Parathyroid adenoma (tissue), 2 donors: ENCODE results near the gene ANKRD10.
"Not testable (repeated sequence)": the region's sequence is repeated elsewhere in the genome, so short reads cannot be mapped to it uniquely, and the experiment has no call there.

Experiments used
- H2AFZ ChIP-seq: fragments of 300-600 bp; sonication (generic); one replicate; pipeline ENCODE4 v1.7.0; 2017; ENCODE audit warnings: antibody characterized with exemption, mild to moderate bottlenecking
- H3K27ac ChIP-seq: fragments of 300-600 bp; sonication (generic); one replicate; pipeline ENCODE4 v1.7.0; 2017
- H3K27me3 ChIP-seq: fragments of 300-600 bp; sonication (generic); one replicate; pipeline ENCODE4 v1.7.0; 2017; ENCODE audit warnings: low read length; ENCODE audit not compliant: control insufficient read depth, insufficient read depth
- H3K36me3 ChIP-seq: fragments of 300-600 bp; sonication (generic); one replicate; pipeline ENCODE4 v1.7.0; 2017; ENCODE audit warnings: low read length; ENCODE audit not compliant: control insufficient read depth, insufficient read depth
- H3K4me1 ChIP-seq: fragments of 300-600 bp; sonication (generic); one replicate; pipeline ENCODE4 v1.7.0; 2017; ENCODE audit warnings: control low read depth
- H3K4me2 ChIP-seq: fragments of 300-600 bp; sonication (generic); one replicate; pipeline ENCODE4 v1.7.0; 2017; ENCODE audit warnings: low read length
- H3K4me3 ChIP-seq: fragments of 300-600 bp; sonication (generic); one replicate; pipeline ENCODE4 v1.7.0; 2017; ENCODE audit warnings: low read depth, low read length
- H3K79me2 ChIP-seq: fragments of 300-600 bp; sonication (generic); one replicate; pipeline ENCODE4 v1.7.0; 2017; ENCODE audit warnings: control low read depth
- H3K9ac ChIP-seq: fragments of 300-600 bp; sonication (generic); one replicate; pipeline ENCODE4 v1.7.0; 2017; ENCODE audit warnings: mild to moderate bottlenecking
- H3K9me3 ChIP-seq: fragments of 300-600 bp; sonication (generic); one replicate; pipeline ENCODE4 v1.7.0; 2017; ENCODE audit warnings: low read length; ENCODE audit not compliant: control insufficient read depth
- CTCF ChIP-seq: fragments of 300-600 bp; sonication (generic); IDR thresholded peaks from one replicate; pipeline ENCODE4 v1.7.0; 2017; ENCODE audit warnings: antibody characterized with exemption, mild to moderate bottlenecking
- donor health status: primary hyperparathyroidism.

Gene ANKRD10

GRCh38 chr13:110838867-110839538 is 75.9 kb downstream of the ANKRD10 start:
- H3K4me1 ChIP-seq, result no peaks in the 10 kb centered on the region
- TF ChIP-seq CTCF, result no peak

GRCh38 chr13:110838116-110838515 is 76.8 kb downstream of the ANKRD10 start:
- Histone ChIP-seq H3K27me3 (no peaks in the 10 kb centered on the region), H3K9ac (no peak overlapping the region), H3K27ac (no peak overlapping the region), H3K4me3 (no peak overlapping the region), H3K79me2 (no peaks in the 10 kb centered on the region), H3K9me3 (no peaks in the 10 kb centered on the region), H3K4me1 (no peaks in the 10 kb centered on the region), H3K4me2 (no peak overlapping the region), H2AFZ (no peak overlapping the region), H3K36me3 (no peaks in the 10 kb centered on the region)
- no peak for TF ChIP-seq CTCF

More at GRCh38 chr13:110838867-110839538, 75.9 kb downstream of the ANKRD10 start:
- H3K9me3 ChIP-seq, result no peaks in the 10 kb centered on the region
- no peaks in the 10 kb centered on the region for H3K36me3 ChIP-seq
- H3K27ac ChIP-seq, result no peak overlapping the region
- H3K27me3 ChIP-seq, result no peaks in the 10 kb centered on the region
- no peak overlapping the region for H3K9ac ChIP-seq
- H3K4me3 ChIP-seq, result no peak overlapping the region
- no peak overlapping the region for H3K4me2 ChIP-seq
- H3K79me2 ChIP-seq, result no peaks in the 10 kb centered on the region
- H2AFZ ChIP-seq, result no peak overlapping the region

GRCh38 chr13:110837397-110838061 is 77.3 kb downstream of the ANKRD10 start:
- H3K27ac ChIP-seq, H3K79me2 ChIP-seq, H3K27me3 ChIP-seq, H2AFZ ChIP-seq, H3K36me3 ChIP-seq, H3K4me1 ChIP-seq, H3K4me3 ChIP-seq, H3K9ac ChIP-seq, H3K9me3 ChIP-seq, H3K4me2 ChIP-seq: not testable (repeated sequence)

- no peak for TF ChIP-seq CTCF
- no peaks in the 10 kb centered on the region for H3K79me2 ChIP-seq
- H3K27me3 ChIP-seq, result no peaks in the 10 kb centered on the region
- H2AFZ ChIP-seq, result no peak overlapping the region
- H3K4me1 ChIP-seq, result no peaks in the 10 kb centered on the region
- no peak overlapping the region for H3K9ac ChIP-seq
- no peak overlapping the region for H3K4me3 ChIP-seq
- H3K27ac ChIP-seq, result no peak overlapping the region
- no peaks in the 10 kb centered on the region for H3K9me3 ChIP-seq
- H3K4me2 ChIP-seq, result no peak overlapping the region
- no peaks in the 10 kb centered on the region for H3K36me3 ChIP-seq
Observed at GRCh38 chr13:110836605-110836903, 78.3 kb downstream of the ANKRD10 start.

GRCh38 chr13:110835721-110836604 is 78.9 kb downstream of the ANKRD10 start:
- Histone ChIP-seq H3K4me3 (no peak overlapping the region), H2AFZ (no peak overlapping the region), H3K4me1 (no peaks in the 10 kb centered on the region), H3K27ac (no peak overlapping the region), H3K79me2 (no peaks in the 10 kb centered on the region), H3K36me3 (no peaks in the 10 kb centered on the region), H3K4me2 (no peak overlapping the region), H3K27me3 (no peaks in the 10 kb centered on the region), H3K9me3 (no peaks in the 10 kb centered on the region), H3K9ac (no peak overlapping the region)
- no peak for TF ChIP-seq CTCF
